K562 (cell line): Measurements from ENCODE around the gene HSPB6. TPM values are rescaled to one million over a fixed set of nuclear protein-coding genes. Genes with fewer than 3 reads are reported as not detected.

Experiments
- BMI1 ChIP-seq: fragments of 150-350 bp; IDR thresholded peaks from 2 replicates; pipeline ENCODE4 v1.6.1; 2014; ENCODE audit warnings: low read length
- DACH1 ChIP-seq: fragments of 450-650 bp; IDR thresholded peaks from 2 replicates; pipeline ENCODE4 v1.6.1; 2018; ENCODE audit not compliant: partially characterized antibody
- FOSL1 ChIP-seq: fragments of 200-800 bp; sonication (Bioruptor generic); conservative IDR thresholded peaks from 2 replicates; pipeline ENCODE4 v1.6.1; 2016; ENCODE audit warnings: missing genetic modification characterization, missing compliant biosample characterization
- FOXK1 ChIP-seq: sonication (generic); formaldehyde crosslinking; IDR thresholded peaks from 2 replicates; pipeline ENCODE4 v1.8.0; 2022; ENCODE audit warnings: missing genetic modification reagents, mild to moderate bottlenecking, borderline replicate concordance
- GTF2E2 ChIP-seq: fragments of 200-800 bp; sonication (Bioruptor generic); IDR thresholded peaks from 2 replicates; pipeline ENCODE4 v1.6.1; 2016; ENCODE audit warnings: missing genetic modification characterization, missing compliant biosample characterization
- JUN ChIP-seq, 2 experiments: sonication (generic) in 1 of 2; formaldehyde crosslinking in 1 of 2; IDR thresholded peaks; 2 replicates each; pipeline versions ENCODE4 v1.6.1 to v1.8.0; 2012 to 2022; ENCODE audit warnings: borderline replicate concordance in 2 of 2, mild to moderate bottlenecking in 2 of 2, improper control_type of control experiment in 1 of 2, low read depth in 1 of 2, low read length in 1 of 2, missing genetic modification reagents in 1 of 2
- JUND ChIP-seq, 2 experiments: IDR thresholded peaks; 2 replicates in 1 of 2; 3 replicates in 1 of 2; pipeline ENCODE4 v1.6.1; 2011; ENCODE audit warnings: borderline replicate concordance in 2 of 2, low read depth in 2 of 2, low read length in 2 of 2, improper control_type of control experiment in 1 of 2, missing biosample characterization in 1 of 2, missing genetic modification characterization in 1 of 2, missing genetic modification reagents in 1 of 2
- MAFF ChIP-seq: IDR thresholded peaks from 2 replicates; pipeline ENCODE4 v1.6.1; 2012; ENCODE audit warnings: low read length, improper control_type of control experiment
- POU5F1 ChIP-seq: fragments of 150-350 bp; IDR thresholded peaks from 2 replicates; pipeline ENCODE4 v1.6.1; 2014; ENCODE audit warnings: borderline replicate concordance, low read length, low read depth, mild to moderate bottlenecking; ENCODE audit not compliant: partially characterized antibody
- RFX7 ChIP-seq: fragments of 250-450 bp; sonication (Bioruptor Pico); IDR thresholded peaks from 2 replicates; pipeline ENCODE4 v1.5.1; 2021; ENCODE audit warnings: mild to moderate bottlenecking
- SRSF9 ChIP-seq: fragments of 200-400 bp; formaldehyde crosslinking; IDR thresholded peaks from 2 replicates; pipeline ENCODE4 v1.6.1; 2017; ENCODE audit warnings: low read depth, low read length, borderline replicate concordance
- SUPT5H ChIP-seq: fragments of 450-650 bp; IDR thresholded peaks from 2 replicates; pipeline ENCODE4 v1.6.1; 2016
- polyA plus RNA-seq, 8 experiments: library from polyadenylated mRNA; depleted of rRNA in 4 of 8; stranded (reverse) in 5 of 8; unstranded in 3 of 8; fragments of >200 nt; fragmentation: Nextera tagmentation in 2 of 8; fragmentation: Illumina TruSeq in 1 of 8; extraction: Ambion mirVana in 2 of 8; extraction: Trizol in 1 of 8; gene quantifications; 2 replicates each; pipeline versions ENCODE4 v1.2.1 to v1.2.3, GENCODE V29; 2011 to 2014; ENCODE audit warnings: inconsistent platforms in 1 of 8, missing spikeins in 1 of 8
- total RNA-seq, 7 experiments: library from RNA; depleted of rRNA in 6 of 7; stranded (reverse); fragments of >200 nt in 6 of 7; fragmentation: Illumina TruSeq in 2 of 7; extraction: Trizol in 2 of 7; gene quantifications; 2 replicates each; pipeline versions ENCODE4 v1.2.1 to v1.2.3, GENCODE V29; 2011 to 2021; ENCODE audit warnings: low replicate concordance in 1 of 7
- TF ChIP-seq, protein P1 (sequence below), 2 experiments: IDR thresholded peaks in 1 of 2; conservative IDR thresholded peaks in 1 of 2; 2 replicates each; pipeline ENCODE4 v1.6.1; 2016; ENCODE audit warnings: low read depth in 2 of 2, mild to moderate bottlenecking in 1 of 2, missing compliant biosample characterization in 1 of 2, missing genetic modification characterization in 1 of 2, moderate library complexity in 1 of 2
- TF ChIP-seq, protein P2 (sequence below): fragments of 450-650 bp; IDR thresholded peaks from 2 replicates; pipeline ENCODE4 v1.6.1; 2016; ENCODE audit warnings: borderline replicate concordance
- TF ChIP-seq, protein P3 (sequence below): fragments of 200-800 bp; sonication (Bioruptor generic); IDR thresholded peaks from 2 replicates; pipeline ENCODE4 v1.6.1; 2016; ENCODE audit warnings: missing genetic modification characterization, missing compliant biosample characterization

HSPB6 gene
- total and polyA plus RNA-seq, 9 of the 15 experiments (the other 6 are each of a cell fraction or from before 2014, with no cell fraction given): 0.55 TPM; not detected in 8

DNA sequence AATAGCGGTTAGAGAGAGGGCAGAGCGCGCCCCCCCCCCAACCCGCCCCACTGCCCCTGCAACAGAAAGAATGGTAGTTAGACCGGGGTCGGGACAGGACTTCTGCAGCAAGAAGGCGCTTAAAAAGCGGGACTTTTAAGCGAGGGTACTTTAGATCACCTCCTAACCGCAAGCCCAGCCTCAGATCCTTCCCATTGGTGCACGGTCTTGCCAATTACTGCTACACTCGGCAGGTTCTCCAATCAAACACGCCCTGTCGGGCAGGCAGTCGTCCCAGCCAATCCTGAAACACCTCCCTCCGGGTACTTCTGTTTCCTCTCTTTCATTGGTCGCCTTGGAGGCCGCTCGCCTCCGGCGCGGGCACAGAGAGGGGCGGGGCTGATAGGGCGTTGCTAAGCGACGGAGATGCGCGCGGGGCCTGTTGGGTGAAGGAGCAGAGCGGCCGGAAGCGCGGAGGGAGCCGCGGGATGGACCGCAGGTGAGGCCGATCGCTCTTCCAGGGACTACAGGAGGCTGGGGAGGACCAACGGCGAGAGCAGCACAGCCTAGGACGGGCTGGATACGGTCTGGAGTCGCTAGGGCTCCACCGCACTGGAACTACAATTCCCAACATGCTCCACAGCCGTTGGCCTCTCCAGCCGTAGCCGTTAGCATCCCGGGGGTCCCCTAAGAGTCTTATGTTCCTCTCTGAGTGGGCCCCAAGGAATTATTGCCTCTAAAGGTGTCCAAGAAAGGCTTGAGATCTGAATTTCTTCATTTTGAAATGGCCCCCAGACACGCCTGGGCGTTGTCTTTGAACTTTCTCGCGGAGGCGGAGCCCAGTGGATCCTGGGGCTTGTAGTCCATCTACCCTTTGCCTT lies 1.1 kb upstream of the HSPB6 start, which contains the start of gene PROSER3 (continued):
- TF ChIP-seq, protein P1, sequence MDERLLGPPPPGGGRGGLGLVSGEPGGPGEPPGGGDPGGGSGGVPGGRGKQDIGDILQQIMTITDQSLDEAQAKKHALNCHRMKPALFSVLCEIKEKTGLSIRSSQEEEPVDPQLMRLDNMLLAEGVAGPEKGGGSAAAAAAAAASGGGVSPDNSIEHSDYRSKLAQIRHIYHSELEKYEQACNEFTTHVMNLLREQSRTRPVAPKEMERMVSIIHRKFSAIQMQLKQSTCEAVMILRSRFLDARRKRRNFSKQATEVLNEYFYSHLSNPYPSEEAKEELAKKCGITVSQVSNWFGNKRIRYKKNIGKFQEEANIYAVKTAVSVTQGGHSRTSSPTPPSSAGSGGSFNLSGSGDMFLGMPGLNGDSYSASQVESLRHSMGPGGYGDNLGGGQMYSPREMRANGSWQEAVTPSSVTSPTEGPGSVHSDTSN (CRISPR knock-in tag; IDR thresholded peaks at IDR 0.05; ENCODE audit: low read depth): peak; percentile 72
- TF ChIP-seq, protein P1 (tag; conservative IDR thresholded peaks at IDR 0.05; ENCODE audit: low read depth): peak; percentile 99
- TF ChIP-seq FOXK1 (CRISPR knock-in tag): no peak
- no peak for TF ChIP-seq RFX7
- TF ChIP-seq, protein P2, sequence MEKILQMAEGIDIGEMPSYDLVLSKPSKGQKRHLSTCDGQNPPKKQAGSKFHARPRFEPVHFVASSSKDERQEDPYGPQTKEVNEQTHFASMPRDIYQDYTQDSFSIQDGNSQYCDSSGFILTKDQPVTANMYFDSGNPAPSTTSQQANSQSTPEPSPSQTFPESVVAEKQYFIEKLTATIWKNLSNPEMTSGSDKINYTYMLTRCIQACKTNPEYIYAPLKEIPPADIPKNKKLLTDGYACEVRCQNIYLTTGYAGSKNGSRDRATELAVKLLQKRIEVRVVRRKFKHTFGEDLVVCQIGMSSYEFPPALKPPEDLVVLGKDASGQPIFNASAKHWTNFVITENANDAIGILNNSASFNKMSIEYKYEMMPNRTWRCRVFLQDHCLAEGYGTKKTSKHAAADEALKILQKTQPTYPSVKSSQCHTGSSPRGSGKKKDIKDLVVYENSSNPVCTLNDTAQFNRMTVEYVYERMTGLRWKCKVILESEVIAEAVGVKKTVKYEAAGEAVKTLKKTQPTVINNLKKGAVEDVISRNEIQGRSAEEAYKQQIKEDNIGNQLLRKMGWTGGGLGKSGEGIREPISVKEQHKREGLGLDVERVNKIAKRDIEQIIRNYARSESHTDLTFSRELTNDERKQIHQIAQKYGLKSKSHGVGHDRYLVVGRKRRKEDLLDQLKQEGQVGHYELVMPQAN: peak; percentile 22; the same call in 1 of the 2 replicates
- TF ChIP-seq POU5F1: no peak
- no peak for TF ChIP-seq SRSF9
- TF ChIP-seq BMI1: peak; percentile 79; the same call in 1 of the 2 replicates
- TF ChIP-seq, protein P3, sequence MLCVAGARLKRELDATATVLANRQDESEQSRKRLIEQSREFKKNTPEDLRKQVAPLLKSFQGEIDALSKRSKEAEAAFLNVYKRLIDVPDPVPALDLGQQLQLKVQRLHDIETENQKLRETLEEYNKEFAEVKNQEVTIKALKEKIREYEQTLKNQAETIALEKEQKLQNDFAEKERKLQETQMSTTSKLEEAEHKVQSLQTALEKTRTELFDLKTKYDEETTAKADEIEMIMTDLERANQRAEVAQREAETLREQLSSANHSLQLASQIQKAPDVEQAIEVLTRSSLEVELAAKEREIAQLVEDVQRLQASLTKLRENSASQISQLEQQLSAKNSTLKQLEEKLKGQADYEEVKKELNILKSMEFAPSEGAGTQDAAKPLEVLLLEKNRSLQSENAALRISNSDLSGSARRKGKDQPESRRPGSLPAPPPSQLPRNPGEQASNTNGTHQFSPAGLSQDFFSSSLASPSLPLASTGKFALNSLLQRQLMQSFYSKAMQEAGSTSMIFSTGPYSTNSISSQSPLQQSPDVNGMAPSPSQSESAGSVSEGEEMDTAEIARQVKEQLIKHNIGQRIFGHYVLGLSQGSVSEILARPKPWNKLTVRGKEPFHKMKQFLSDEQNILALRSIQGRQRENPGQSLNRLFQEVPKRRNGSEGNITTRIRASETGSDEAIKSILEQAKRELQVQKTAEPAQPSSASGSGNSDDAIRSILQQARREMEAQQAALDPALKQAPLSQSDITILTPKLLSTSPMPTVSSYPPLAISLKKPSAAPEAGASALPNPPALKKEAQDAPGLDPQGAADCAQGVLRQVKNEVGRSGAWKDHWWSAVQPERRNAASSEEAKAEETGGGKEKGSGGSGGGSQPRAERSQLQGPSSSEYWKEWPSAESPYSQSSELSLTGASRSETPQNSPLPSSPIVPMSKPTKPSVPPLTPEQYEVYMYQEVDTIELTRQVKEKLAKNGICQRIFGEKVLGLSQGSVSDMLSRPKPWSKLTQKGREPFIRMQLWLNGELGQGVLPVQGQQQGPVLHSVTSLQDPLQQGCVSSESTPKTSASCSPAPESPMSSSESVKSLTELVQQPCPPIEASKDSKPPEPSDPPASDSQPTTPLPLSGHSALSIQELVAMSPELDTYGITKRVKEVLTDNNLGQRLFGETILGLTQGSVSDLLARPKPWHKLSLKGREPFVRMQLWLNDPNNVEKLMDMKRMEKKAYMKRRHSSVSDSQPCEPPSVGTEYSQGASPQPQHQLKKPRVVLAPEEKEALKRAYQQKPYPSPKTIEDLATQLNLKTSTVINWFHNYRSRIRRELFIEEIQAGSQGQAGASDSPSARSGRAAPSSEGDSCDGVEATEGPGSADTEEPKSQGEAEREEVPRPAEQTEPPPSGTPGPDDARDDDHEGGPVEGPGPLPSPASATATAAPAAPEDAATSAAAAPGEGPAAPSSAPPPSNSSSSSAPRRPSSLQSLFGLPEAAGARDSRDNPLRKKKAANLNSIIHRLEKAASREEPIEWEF: no peak
- TF ChIP-seq FOSL1: no peak
- TF ChIP-seq GTF2E2 (tag): peak; percentile 91
- no peak for TF ChIP-seq DACH1
- 0 out of 2 replicates have a peak, but pooled peaks have one; percentile 6 for TF ChIP-seq MAFF
- peak; percentile 82 for TF ChIP-seq SUPT5H
- TF ChIP-seq JUND (IDR thresholded peaks at IDR 0.05; ENCODE audit: borderline replicate concordance, low read depth, low read length): peak; percentile 14; the same call in 1 of the 2 replicates
- 0 out of 3 replicates have a peak, but pooled peaks have one; percentile 31 for TF ChIP-seq JUND (tag; IDR thresholded peaks at IDR 0.05; ENCODE audit: borderline replicate concordance, low read depth, low read length)
- TF ChIP-seq JUN (IDR thresholded peaks at IDR 0.05; ENCODE audit: borderline replicate concordance, low read depth, low read length): no peak
- no peak; the same call in 1 of the 2 replicates for TF ChIP-seq JUN (CRISPR knock-in tag; IDR thresholded peaks at IDR 0.05; ENCODE audit: borderline replicate concordance)
